RWPE1 (cell line): ENCODE measurements around the gene ROPN1.
"Not testable (repeated sequence)": the region's sequence is repeated elsewhere in the genome, so short reads cannot be mapped to it uniquely, and the experiment has no call there.

Source experiments
- CTCF ChIA-PET: fragments of 350-600 bp; sonication (Branson Sonifier 250); formaldehyde crosslinking; extraction: SDS; loops from one replicate; lab custom pipeline; 2021; lab: Yijun Ruan, JAX
- POLR2A ChIA-PET: fragments of 400-600 bp; formaldehyde crosslinking; extraction: SDS; loops from one replicate; lab custom pipeline; 2020; ENCODE audit warnings: antibody characterized with exemption; ENCODE audit not compliant: low non-redundant PET; lab: Yijun Ruan, JAX
- DNase-seq: peaks from one replicate; pipeline ENCODE4 v3.0.0; 2012; ENCODE audit warnings: low spot score
- H3K27ac ChIP-seq: fragments of 450-650 bp; 2 replicates; pipeline ENCODE4 v1.5.1; 2017
- CTCF ChIP-seq: fragments of 450-650 bp; conservative IDR thresholded peaks from 2 replicates; pipeline ENCODE4 v1.5.1; 2017; ENCODE audit warnings: low read depth, mild to moderate bottlenecking

The ROPN1 gene

GRCh38 chr3:123991730-123992588, at the start of gene ROPN1:
Gene ROPN1 (minus strand): TSS chr3:123992124. CDS start chr3:123980481, 11,643 bp downstream.
- DNase-seq, POLR2A ChIA-PET, H3K27ac ChIP-seq, CTCF ChIA-PET: not testable (repeated sequence)

- POLR2A ChIA-PET, result no interaction called here
- CTCF ChIA-PET, result no interaction called here
- no peak for DNase-seq
- no peak overlapping the region for H3K27ac ChIP-seq
- no peak for TF ChIP-seq CTCF
Measured at GRCh38 chr3:124041553-124041952, 49.6 kb upstream of the ROPN1 start.

GRCh38 chr3:124037326-124037725, 45.4 kb upstream of the ROPN1 start:
- no peak for TF ChIP-seq CTCF
- ChIA-PET POLR2A (no interaction called here), CTCF (no interaction called here)
- H3K27ac ChIP-seq, result no peak overlapping the region
- DNase-seq, result no peak

GRCh38 chr3:124036214-124036613, 44.3 kb upstream of the ROPN1 start:
- DNase-seq, H3K27ac ChIP-seq, POLR2A ChIA-PET, CTCF ChIA-PET: not testable (repeated sequence)

GRCh38 chr3:124035463-124036121, 43.7 kb upstream of the ROPN1 start:
- ChIA-PET POLR2A (no interaction called here), CTCF (interaction anchor here (0.7 kb wide), 1 partner anchor 15 kb away, joined by 3 read pairs; no protein-coding TSS in a partner anchor)
- no peak overlapping the region for H3K27ac ChIP-seq
- TF ChIP-seq CTCF, result no peak
- DNase-seq, result no peak

- no peak for DNase-seq
- ChIA-PET POLR2A (no interaction called here), CTCF (no interaction called here)
- no peak overlapping the region for H3K27ac ChIP-seq
- TF ChIP-seq CTCF, result no peak
Measured at GRCh38 chr3:124034844-124035152, 42.9 kb upstream of the ROPN1 start.

- no peak for DNase-seq
- CTCF ChIA-PET, result interaction anchor here (0.5 to 0.8 kb wide), 5 partner anchors 12 to 382 kb away, joined by 3 to 4 read pairs (median 3); no protein-coding TSS in a partner anchor
- no peak overlapping the region for H3K27ac ChIP-seq
- POLR2A ChIA-PET, result interaction anchor here (0.6 kb wide), 2 partner anchors 10 to 1240 kb away, joined by 4 to 7 read pairs; partner anchors contain the start of gene HSPBAP1
- TF ChIP-seq CTCF, result no peak
Measured at GRCh38 chr3:124034016-124034843, 42.3 kb upstream of the ROPN1 start.
